ENCODE measurements around the gene BCL2L12.

DNA sequence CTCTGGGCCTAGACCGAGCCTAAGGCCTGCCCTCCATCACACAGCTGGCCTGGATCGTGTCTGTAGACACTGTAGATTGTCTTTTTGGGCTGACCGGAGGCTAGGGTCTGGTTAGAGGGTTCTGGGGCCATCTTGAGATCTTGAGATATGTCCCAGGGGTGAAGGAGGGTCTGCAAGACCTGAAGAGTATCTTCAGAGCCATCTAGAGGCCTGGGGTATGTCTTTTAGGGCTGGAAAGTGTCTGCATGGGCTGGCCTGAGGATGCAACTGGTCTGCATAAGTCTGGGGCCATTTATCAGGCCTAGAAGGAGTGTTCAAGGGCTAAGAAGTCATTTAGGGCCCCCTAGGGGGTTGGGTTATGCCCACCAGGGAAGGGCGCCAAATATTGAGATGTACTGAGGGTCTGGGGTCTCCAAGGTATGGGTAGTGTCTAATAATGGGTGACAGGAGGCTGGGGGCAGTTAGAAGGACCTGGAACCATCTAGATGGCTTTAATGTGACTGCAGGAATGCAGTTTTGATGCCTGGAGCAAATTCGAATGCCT, 23.2 kb upstream of the BCL2L12 start:
- TF ChIP-seq, protein P1, sequence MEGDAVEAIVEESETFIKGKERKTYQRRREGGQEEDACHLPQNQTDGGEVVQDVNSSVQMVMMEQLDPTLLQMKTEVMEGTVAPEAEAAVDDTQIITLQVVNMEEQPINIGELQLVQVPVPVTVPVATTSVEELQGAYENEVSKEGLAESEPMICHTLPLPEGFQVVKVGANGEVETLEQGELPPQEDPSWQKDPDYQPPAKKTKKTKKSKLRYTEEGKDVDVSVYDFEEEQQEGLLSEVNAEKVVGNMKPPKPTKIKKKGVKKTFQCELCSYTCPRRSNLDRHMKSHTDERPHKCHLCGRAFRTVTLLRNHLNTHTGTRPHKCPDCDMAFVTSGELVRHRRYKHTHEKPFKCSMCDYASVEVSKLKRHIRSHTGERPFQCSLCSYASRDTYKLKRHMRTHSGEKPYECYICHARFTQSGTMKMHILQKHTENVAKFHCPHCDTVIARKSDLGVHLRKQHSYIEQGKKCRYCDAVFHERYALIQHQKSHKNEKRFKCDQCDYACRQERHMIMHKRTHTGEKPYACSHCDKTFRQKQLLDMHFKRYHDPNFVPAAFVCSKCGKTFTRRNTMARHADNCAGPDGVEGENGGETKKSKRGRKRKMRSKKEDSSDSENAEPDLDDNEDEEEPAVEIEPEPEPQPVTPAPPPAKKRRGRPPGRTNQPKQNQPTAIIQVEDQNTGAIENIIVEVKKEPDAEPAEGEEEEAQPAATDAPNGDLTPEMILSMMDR (IDR thresholded peaks at IDR 0.05; ENCODE audit: low read depth, low read length, missing input control) = no peak
- TF ChIP-seq EGR1 (IDR thresholded peaks at IDR 0.05; ENCODE audit: low read depth in 2 of 2) = no peak
- TF ChIP-seq, protein P2, sequence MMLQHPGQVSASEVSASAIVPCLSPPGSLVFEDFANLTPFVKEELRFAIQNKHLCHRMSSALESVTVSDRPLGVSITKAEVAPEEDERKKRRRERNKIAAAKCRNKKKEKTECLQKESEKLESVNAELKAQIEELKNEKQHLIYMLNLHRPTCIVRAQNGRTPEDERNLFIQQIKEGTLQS (IDR thresholded peaks at IDR 0.05) = no peak
